NCI-H69 (cell line): ENCODE results near the gene G6PD.
A peak's percentile ranks its signal among the peaks of the same experiment; 100 is the strongest.

Experiments used
- DNase-seq: peaks from one replicate; lab custom pipeline; 2025; lab: John Stamatoyannopoulos, UW

Gene G6PD

DNA sequence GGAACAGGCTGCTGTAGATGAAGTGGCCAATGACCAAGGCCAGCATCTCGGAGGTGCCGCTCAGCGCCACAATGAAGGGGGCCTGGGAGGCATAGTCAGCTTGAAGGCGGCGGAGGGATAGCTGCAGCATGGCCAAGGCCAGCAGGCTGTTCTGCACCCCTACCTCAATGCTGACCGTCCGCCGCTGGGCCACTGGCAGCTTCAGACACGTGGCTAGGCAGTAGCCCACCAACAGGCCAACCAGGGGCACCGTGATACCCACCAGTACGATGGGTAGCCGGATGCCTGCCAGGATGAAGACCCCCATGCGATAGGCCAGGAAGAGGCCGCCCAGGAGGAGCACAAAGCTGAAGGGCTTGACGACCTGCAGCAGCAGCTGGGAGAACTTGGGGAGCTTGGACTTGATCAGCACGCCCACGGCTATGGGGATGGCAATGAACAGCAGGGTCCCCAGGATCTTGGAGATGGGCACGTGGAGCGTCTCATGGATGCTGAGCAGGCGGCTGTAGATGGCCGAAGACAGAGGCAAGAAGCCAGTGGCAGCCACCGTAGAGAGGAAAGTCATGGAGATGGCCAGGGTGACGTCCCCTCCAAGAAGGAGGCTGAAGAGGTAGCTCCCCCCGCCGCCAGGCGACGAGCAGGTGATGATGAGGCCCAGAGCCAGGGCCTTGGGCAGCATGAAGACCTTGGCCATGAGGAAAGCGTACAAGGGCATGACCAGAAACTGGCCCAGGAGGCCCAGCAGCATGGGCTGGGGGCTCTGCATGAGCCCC lies 58.9 kb downstream of the G6PD start:
- no peak for DNase-seq

DNA sequence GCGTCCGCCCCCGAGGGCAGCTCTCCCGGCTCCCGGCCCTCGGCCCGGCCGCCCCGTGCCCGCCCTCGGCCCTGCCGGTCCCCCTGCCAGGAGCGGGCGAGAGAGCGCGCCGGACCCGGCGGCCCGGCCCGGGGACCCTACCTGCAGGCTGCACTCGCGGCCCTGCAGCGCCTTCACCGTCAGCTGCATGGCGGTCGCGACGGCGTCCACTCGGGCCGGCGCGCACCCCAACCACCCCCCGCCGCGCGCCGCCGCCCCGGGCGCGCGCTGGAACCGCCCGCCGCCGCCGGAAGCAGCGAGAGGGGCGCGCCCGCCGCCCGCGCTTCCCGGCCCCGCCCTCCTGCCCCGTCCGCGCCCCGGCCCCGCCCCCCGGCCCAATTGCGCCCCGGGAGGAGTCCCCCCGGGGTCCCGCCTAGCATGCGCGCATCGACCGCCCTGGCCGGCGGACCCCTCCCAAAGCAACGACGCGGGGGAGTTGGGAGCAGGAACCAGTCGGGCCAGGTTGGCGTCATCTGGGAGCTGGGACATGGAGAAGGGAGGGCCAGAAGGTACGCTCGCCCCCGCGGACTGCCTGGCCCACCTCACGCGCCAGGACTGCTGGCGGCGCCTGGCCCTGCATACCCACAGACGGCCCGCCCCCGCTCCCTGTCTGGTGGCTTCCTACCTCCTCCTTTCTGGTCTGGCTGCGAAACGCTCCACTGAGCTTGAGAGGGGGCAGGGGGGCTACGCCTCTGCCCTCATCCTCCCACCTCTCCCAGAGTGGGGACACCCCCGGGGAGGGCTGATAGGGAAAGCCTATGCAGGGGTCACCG lies 60.0 kb downstream of the G6PD start, which contains the start of gene UBL4A:
UBL4A (minus strand) TSS at position 220 of the 812 bp plus-strand sequence; CDS start at position 189, 31 bp downstream.
- peak; percentile 65 for DNase-seq

GRCh38 chrX:154486052-154486395 lies 60.6 kb downstream of the G6PD start:
- peak; percentile 29 for DNase-seq

DNA sequence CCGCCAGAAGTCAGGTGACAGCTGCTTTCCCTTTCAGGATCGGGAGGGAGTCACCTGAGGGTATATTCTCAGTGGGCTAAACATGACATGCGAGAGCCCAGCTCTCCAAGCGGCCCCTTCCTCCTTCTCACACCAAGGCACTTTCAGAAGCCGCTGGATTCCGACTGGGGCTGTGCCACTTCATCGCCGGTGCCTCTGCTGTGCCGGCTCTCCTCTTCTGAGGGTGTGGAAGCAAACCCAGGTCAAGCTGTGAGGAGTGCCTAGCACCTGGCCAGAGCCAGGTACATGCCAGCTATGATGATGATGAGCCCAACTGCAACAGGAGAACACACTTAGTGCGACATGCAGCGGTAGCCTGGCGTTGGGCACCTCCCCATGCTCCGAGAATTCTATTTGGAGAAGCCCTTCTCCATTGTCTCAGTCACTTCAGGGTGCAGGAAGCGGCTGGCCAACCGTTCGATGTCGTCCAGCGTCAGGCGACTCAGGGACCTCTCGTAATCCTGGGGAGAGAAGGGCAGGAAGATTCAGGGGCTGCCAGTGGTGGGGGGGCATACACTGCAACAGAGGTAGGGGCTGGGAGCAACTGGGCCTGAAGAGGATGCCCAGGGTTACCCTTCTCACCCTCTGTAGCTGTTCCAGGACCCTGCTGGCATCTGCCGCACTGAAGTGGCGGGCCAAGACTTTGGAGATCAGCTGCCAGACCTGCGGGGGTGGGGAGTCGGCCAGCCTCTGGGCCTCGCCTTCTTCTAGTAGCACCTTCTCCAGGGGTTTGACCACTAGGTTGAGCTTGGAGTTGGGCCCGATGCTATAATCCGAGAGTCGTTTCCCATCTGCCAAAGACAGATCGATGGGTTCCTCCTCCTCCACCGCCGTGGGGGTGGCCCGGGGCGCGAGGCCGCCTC lies 61.2 kb downstream of the G6PD start:
- DNase-seq = no peak

- no peak for DNase-seq
These were observed 62.1 kb downstream of the G6PD start for GRCh38 chrX:154484255-154485149.

- DNase-seq = no peak
These were observed 63.3 kb downstream of the G6PD start for GRCh38 chrX:154483325-154483724.

DNA sequence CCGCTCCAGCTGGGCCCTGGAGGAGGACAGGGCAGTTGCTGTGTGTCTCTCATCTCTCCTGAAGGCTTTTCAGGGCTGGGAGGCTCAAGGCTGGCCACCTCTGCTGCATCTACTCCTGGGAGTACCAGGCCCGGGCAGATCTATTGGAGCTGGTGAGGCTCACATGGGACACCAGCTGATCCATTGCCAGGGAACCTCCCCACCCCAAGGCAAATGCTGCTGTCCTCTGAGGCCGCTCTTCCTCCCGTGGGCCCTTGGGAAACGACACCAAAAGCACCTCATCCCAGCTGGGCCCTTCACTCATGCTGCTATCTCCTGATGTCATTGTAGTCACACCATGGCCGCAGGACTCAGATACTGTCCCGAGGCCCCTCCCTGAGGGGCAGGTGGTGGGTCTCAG lies 63.9 kb downstream of the G6PD start:
- DNase-seq = no peak

DNA sequence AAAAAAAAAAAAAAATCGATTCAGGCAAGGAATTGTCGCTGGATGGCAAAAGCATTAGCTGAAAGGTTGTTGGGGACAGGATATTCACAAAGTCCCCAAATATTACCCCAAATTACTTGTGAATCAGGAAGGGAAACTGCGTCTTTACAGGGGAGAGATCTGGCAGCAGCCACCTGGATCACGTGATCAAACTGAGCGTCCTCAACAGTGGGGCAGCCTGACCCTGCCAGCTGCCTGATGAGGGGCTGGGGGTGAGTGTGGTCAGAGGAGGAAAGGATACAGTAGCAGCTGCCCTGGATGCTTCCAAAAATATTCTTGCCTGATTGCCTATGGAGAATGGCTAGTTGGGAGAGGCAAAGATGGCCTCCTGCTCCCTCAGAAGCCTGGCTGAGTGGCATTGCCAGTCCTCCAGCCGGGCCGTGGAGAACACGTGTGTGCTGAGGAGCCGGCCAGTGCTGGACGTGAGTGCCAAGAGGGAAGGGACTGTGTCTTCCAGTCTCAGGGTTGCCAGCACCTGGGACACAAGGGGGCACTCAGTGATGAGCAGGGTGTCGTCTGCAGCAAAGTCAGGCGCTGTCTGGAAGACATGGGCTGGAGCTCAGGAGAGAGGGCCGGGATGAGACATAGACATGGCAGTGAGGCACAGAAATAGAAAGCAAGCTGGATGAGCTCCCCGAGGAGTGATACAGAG lies 64.6 kb downstream of the G6PD start:
- peak; percentile 11 for DNase-seq
